ENCODE measurements around the gene RNASE4. TPM values are rescaled to one million over a fixed set of nuclear protein-coding genes. Genes with fewer than 3 reads are reported as not detected.
A peak's percentile ranks its signal among the peaks of the same experiment; 100 is the strongest.

RNASE4 gene
- polyA plus RNA-seq (2012; rRNA removed): 11.6 and 12.4 TPM in 2 replicates
- 7.3 and 10.8 TPM in 2 replicates for polyA plus RNA-seq (2012; cell fraction: cytosol; rRNA removed)
- 4.0 and 6.2 TPM in 2 replicates for polyA plus RNA-seq (2012; cell fraction: nucleus; rRNA removed)

- peak within 1 kb of the TSS; percentile 97 for H3K9ac ChIP-seq
- TF ChIP-seq ELF1 (IDR thresholded peaks at IDR 0.05) (no peak), CTCF (IDR thresholded peaks at IDR 0.05) (no peak), TAF1 (IDR thresholded peaks at IDR 0.05; ENCODE audit: borderline replicate concordance, low read depth, low read length) (0 out of 2 replicates have a peak, but pooled peaks have one; percentile 10), MAX (IDR thresholded peaks at IDR 0.05; ENCODE audit: low read depth) (peak; percentile 76), RCOR1 (IDR thresholded peaks at IDR 0.05; ENCODE audit: low read length) (peak; percentile 52), MEF2A (IDR thresholded peaks at IDR 0.05; ENCODE audit: borderline replicate concordance, low read depth) (no peak), FOSL2 (IDR thresholded peaks at IDR 0.05; ENCODE audit: borderline replicate concordance, low read depth) (peak; percentile 41; the same call in 1 of the 2 replicates), NFIC (IDR thresholded peaks at IDR 0.05; ENCODE audit: borderline replicate concordance) (peak; percentile 26; the same call in 1 of the 2 replicates), TEAD4 (IDR thresholded peaks at IDR 0.05; ENCODE audit: borderline replicate concordance, insufficient read depth) (peak; percentile 83; the same call in 1 of the 2 replicates), SIN3A (IDR thresholded peaks at IDR 0.05; ENCODE audit: borderline replicate concordance, low read depth, low read length) (peak; percentile 66; the same call in 1 of the 2 replicates), REST (IDR thresholded peaks at IDR 0.05; ENCODE audit: low read depth, low read length) (0 out of 2 replicates have a peak, but pooled peaks have one; percentile 21), EP300 (IDR thresholded peaks at IDR 0.05; ENCODE audit: borderline replicate concordance in 1 of 2, low read depth in 1 of 2, low read length in 1 of 2) (peak in 1 of 2 experiments; percentile 11; a peak in 1 of 4 replicates), TCF12 (IDR thresholded peaks at IDR 0.05) (no peak), CHD2 (IDR thresholded peaks at IDR 0.05; ENCODE audit: low read length, partially characterized antibody) (peak; percentile 92), ZBTB33 (IDR thresholded peaks at IDR 0.05; ENCODE audit: borderline replicate concordance, low read depth) (peak; percentile 85; the same call in 1 of the 2 replicates)
- H2AFZ ChIP-seq (ENCODE audit: low read depth): peak within 1 kb of the TSS; percentile 99
- no peaks in the 10 kb centered on the region for H3K27me3 ChIP-seq (ENCODE audit: insufficient read depth)
- no peaks in the 10 kb centered on the region for H3K36me3 ChIP-seq (replicated peaks in 1 of 2; ENCODE audit: control insufficient read depth in 1 of 2, insufficient read depth in 2 of 2, low read length in 1 of 2)
- no peaks in the 10 kb centered on the region for H3K79me2 ChIP-seq (ENCODE audit: insufficient read depth)
- under 1% methylated on average over 18 of the region's 42 CpGs for WGBS (ENCODE audit: low lambda C conversion rate)
- H3K27ac ChIP-seq (ENCODE audit: low read depth in 2 of 2, low read length in 1 of 2): peak within 1 kb of the TSS; percentile 94 to 98
- POLR2A ChIA-PET: no interaction called here
- peak within 1 kb of the TSS; percentile 97 for H3K4me2 ChIP-seq
- H3K9me3 ChIP-seq: no peaks in the 10 kb centered on the region
- peaks cover 39% of the 10 kb centered on the region for H3F3A ChIP-seq (replicated peaks; ENCODE audit: insufficient read depth)
- peak; percentile 68 for DNase-seq
- no peaks in the 10 kb centered on the region for H4K20me1 ChIP-seq (ENCODE audit: insufficient read depth)
- H3K4me3 ChIP-seq (ENCODE audit: low read depth in 2 of 2, low read length in 1 of 2): peak within 1 kb of the TSS; percentile 93 to 97
- peaks cover 5 to 26% of the 10 kb centered on the region in 2 experiments; a peak in 3 of 4 replicates for H3K4me1 ChIP-seq (ENCODE audit: control insufficient read depth in 1 of 2, insufficient read depth in 2 of 2, low read depth in 1 of 2, low read length in 1 of 2)
- no peaks in the 10 kb centered on the region for H3K9me2 ChIP-seq
- CTCF ChIA-PET: interaction anchor here (0.9 to 5.5 kb wide), 7 partner anchors 70 to 356 kb away, joined by 3 to 25 read pairs (median 4); no protein-coding TSS in a partner anchor
Observed at GRCh38 chr14:20683891-20684661, at the start of gene RNASE4. RNASE4 (plus strand) TSS chr14:20684560; CDS start chr14:20699372, 14,812 bp downstream.
